Endothelial cell (in vitro differentiated cells): ENCODE data around the gene SSC4D. TPM values are rescaled to one million over a fixed set of nuclear protein-coding genes. Genes with fewer than 3 reads are reported as not detected.
"Not testable (repeated sequence)": the region's sequence is repeated elsewhere in the genome, so short reads cannot be mapped to it uniquely, and the experiment has no call there.

ENCODE experiments used
- DNase-seq: peaks from one replicate; pipeline ENCODE4 v3.0.0; 2021; ENCODE audit warnings: low spot score
- H3K27ac Mint-ChIP-seq: one replicate; pipeline ENCODE4 v1.8.0; 2021; ENCODE audit warnings: mixed read lengths, inconsistent platforms; ENCODE audit not compliant: unreplicated experiment
- H3K27me3 Mint-ChIP-seq: one replicate; pipeline ENCODE4 v1.8.0; 2021; ENCODE audit warnings: mild to moderate bottlenecking, moderate library complexity, mixed read lengths, inconsistent platforms; ENCODE audit not compliant: unreplicated experiment
- H3K36me3 Mint-ChIP-seq: one replicate; pipeline ENCODE4 v1.8.0; 2021; ENCODE audit warnings: mild to moderate bottlenecking, low read depth, mixed read lengths, inconsistent platforms; ENCODE audit not compliant: unreplicated experiment
- H3K4me1 Mint-ChIP-seq: one replicate; pipeline ENCODE4 v1.8.0; 2021; ENCODE audit warnings: mild to moderate bottlenecking, mixed read lengths, inconsistent platforms; ENCODE audit not compliant: unreplicated experiment
- H3K4me3 Mint-ChIP-seq: one replicate; pipeline ENCODE4 v1.8.0; 2021; ENCODE audit warnings: mild to moderate bottlenecking, mixed read lengths, inconsistent platforms; ENCODE audit not compliant: unreplicated experiment
- H3K9me3 Mint-ChIP-seq: one replicate; pipeline ENCODE4 v1.8.0; 2021; ENCODE audit warnings: mixed read lengths, inconsistent platforms; ENCODE audit not compliant: unreplicated experiment
- CTCF ChIP-seq: fragments of 200-600 bp; sonication (generic); IDR thresholded peaks from one replicate; pipeline ENCODE4 v1.5.0; 2021; ENCODE audit warnings: antibody characterized with exemption; ENCODE audit not compliant: unreplicated experiment
- total RNA-seq: library from RNA; stranded (reverse); fragmentation: NEBNext Ultra II Directional; extraction: Animal tissue kit (Norgen Biotek cat#: 25700); gene quantifications from one replicate; pipeline ENCODE4 v1.2.1, GENCODE V29; 2021; ENCODE audit not compliant: unreplicated experiment

Gene SSC4D
- total RNA-seq, 1 donor from 2014 or later, result 15.6 TPM

GRCh38 chr7:76423666-76424412 lies 14.3 kb upstream of the SSC4D start:
- Mint-ChIP-seq H3K36me3 (no peaks in the 10 kb centered on the region), H3K4me3 (no peak overlapping the region), H3K9me3 (no peaks in the 10 kb centered on the region), H3K27ac (no peak overlapping the region), H3K27me3 (peaks cover 5% of the 10 kb centered on the region), H3K4me1 (peaks cover 15% of the 10 kb centered on the region)
- no peak for TF ChIP-seq CTCF
- no peak for DNase-seq

GRCh38 chr7:76421097-76421496 lies 11.6 kb upstream of the SSC4D start:
- H3K9me3 Mint-ChIP-seq, DNase-seq, H3K4me3 Mint-ChIP-seq, H3K36me3 Mint-ChIP-seq, H3K27ac Mint-ChIP-seq, H3K4me1 Mint-ChIP-seq, H3K27me3 Mint-ChIP-seq: not testable (repeated sequence)

GRCh38 chr7:76417654-76418310 lies 8.3 kb upstream of the SSC4D start:
- not testable (repeated sequence) for H3K36me3 Mint-ChIP-seq, H3K27me3 Mint-ChIP-seq, H3K27ac Mint-ChIP-seq, H3K4me3 Mint-ChIP-seq, H3K9me3 Mint-ChIP-seq, H3K4me1 Mint-ChIP-seq, DNase-seq

GRCh38 chr7:76412249-76412648 lies 2.8 kb upstream of the SSC4D start:
- peaks cover 2% of the 10 kb centered on the region for H3K27me3 Mint-ChIP-seq
- peaks cover 9% of the 10 kb centered on the region for H3K4me1 Mint-ChIP-seq
- H3K4me3 Mint-ChIP-seq, result no peak overlapping the region
- no peaks in the 10 kb centered on the region for H3K9me3 Mint-ChIP-seq
- DNase-seq, result no peak
- TF ChIP-seq CTCF, result no peak
- no peaks in the 10 kb centered on the region for H3K36me3 Mint-ChIP-seq
- H3K27ac Mint-ChIP-seq, result no peak overlapping the region

- Mint-ChIP-seq H3K27me3 (peaks cover 2% of the 10 kb centered on the region), H3K36me3 (no peaks in the 10 kb centered on the region), H3K4me3 (no peak overlapping the region), H3K27ac (no peak overlapping the region), H3K9me3 (no peaks in the 10 kb centered on the region), H3K4me1 (peaks cover 9% of the 10 kb centered on the region)
- no peak for TF ChIP-seq CTCF
- no peak for DNase-seq
Observed at GRCh38 chr7:76411626-76412025, 2.1 kb upstream of the SSC4D start.

GRCh38 chr7:76408121-76408560 lies 1.4 kb downstream of the SSC4D start:
- Mint-ChIP-seq H3K4me3 (no peak overlapping the region), H3K27ac (no peak overlapping the region)
- no peak for DNase-seq

More at GRCh38 chr7:76408121-76408560, 1.4 kb downstream of the SSC4D start:
- Mint-ChIP-seq H3K9me3 (no peaks in the 10 kb centered on the region), H3K27me3 (peaks cover 4% of the 10 kb centered on the region), H3K4me1 (peaks cover 15% of the 10 kb centered on the region), H3K36me3 (no peaks in the 10 kb centered on the region)
- TF ChIP-seq CTCF, result no peak
